CD4-positive, CD25-positive, alpha-beta regulatory T cell (primary cell): ENCODE data around the gene AHRR. TPM values are rescaled to one million over a fixed set of nuclear protein-coding genes. Genes with fewer than 3 reads are reported as not detected.

Experiments
- ATAC-seq, 2 donors: fragments of 150-1000 bp; cut with Tn5 transposase; one replicate each; pipeline ENCODE4 v1.10.0; 2021; ENCODE audit warnings: low read depth in 2 of 2, moderate number of reproducible peaks in 2 of 2, moderate library complexity in 1 of 2
- DNase-seq, 3 donors: peaks; one replicate each; pipeline versions ENCODE4 v3.0.0 to v3.0.0-alpha.2; 2012 to 2022; ENCODE audit warnings: mixed read lengths in 1 of 3
- H3K27ac ChIP-seq: one replicate; pipeline ENCODE4 v1.7.0; 2013; ENCODE audit warnings: mild to moderate bottlenecking, low read length; ENCODE audit not compliant: insufficient read depth, poor library complexity, severe bottlenecking
- H3K27me3 ChIP-seq: one replicate; pipeline ENCODE4 v1.7.0; 2013; ENCODE audit warnings: low read length; ENCODE audit not compliant: control insufficient read depth, insufficient read depth
- H3K36me3 ChIP-seq: one replicate; pipeline ENCODE4 v1.7.0; 2013; ENCODE audit warnings: mild to moderate bottlenecking, low read length, moderate library complexity; ENCODE audit not compliant: control insufficient read depth, insufficient read depth
- H3K4me1 ChIP-seq: 2 replicates; pipeline ENCODE4 v1.7.0; 2013; ENCODE audit warnings: mild to moderate bottlenecking, low read length; ENCODE audit not compliant: insufficient read depth, control insufficient read depth, poor library complexity, severe bottlenecking
- H3K4me3 ChIP-seq: one replicate; pipeline ENCODE4 v1.7.0; 2013; ENCODE audit warnings: low read depth, mild to moderate bottlenecking, low read length, moderate library complexity
- H3K9me3 ChIP-seq, 2 experiments: 1 replicate in 1 of 2; 2 replicates in 1 of 2; pipeline ENCODE4 v1.7.0; 2013; ENCODE audit warnings: low read length in 2 of 2, mild to moderate bottlenecking in 1 of 2, moderate library complexity in 1 of 2; ENCODE audit not compliant: control insufficient read depth in 2 of 2
- H3K27ac Mint-ChIP-seq, 3 donors: one replicate each; pipeline ENCODE4 v1.8.0; 2020 to 2022; ENCODE audit warnings: mild to moderate bottlenecking in 3 of 3, mixed read lengths in 3 of 3, moderate library complexity in 2 of 3
- H3K27me3 Mint-ChIP-seq: one replicate; pipeline ENCODE4 v1.8.0; 2022; ENCODE audit warnings: mild to moderate bottlenecking, mixed read lengths
- H3K36me3 Mint-ChIP-seq: one replicate; pipeline ENCODE4 v1.8.0; 2020; ENCODE audit warnings: mixed read lengths
- H3K4me1 Mint-ChIP-seq, 4 donors: one replicate each; pipeline ENCODE4 v1.8.0; 2020 to 2022; ENCODE audit warnings: mixed read lengths in 4 of 4, mild to moderate bottlenecking in 1 of 4
- H3K4me3 Mint-ChIP-seq, 4 donors: one replicate each; pipeline ENCODE4 v1.8.0; 2020 to 2022; ENCODE audit warnings: mild to moderate bottlenecking in 4 of 4, mixed read lengths in 4 of 4, moderate library complexity in 3 of 4
- H3K9me3 Mint-ChIP-seq, 7 donors: one replicate each; pipeline ENCODE4 v1.8.0; 2020 to 2022; ENCODE audit warnings: mixed read lengths in 7 of 7, mild to moderate bottlenecking in 3 of 7, moderate library complexity in 2 of 7
- polyA plus RNA-seq, 4 donors: library from polyadenylated mRNA; unstranded; fragments of 300-500 nt; fragmentation: Illumina TruSeq; gene quantifications; one replicate each; pipeline ENCODE4 v1.2.3, GENCODE V29; 2021
- total RNA-seq: library from RNA; stranded (reverse); gene quantifications from one replicate; pipeline ENCODE4 v1.2.3, GENCODE V29; 2022

Gene AHRR
- total and polyA plus RNA-seq, 5 donors from 2014 or later = 0.20 to 4.5 (median 0.72) TPM

GRCh38 chr5:322942-323879, 1.7 kb downstream of the AHRR start:
- H3K36me3 ChIP-seq = no peaks in the 10 kb centered on the region
- Mint-ChIP-seq H3K4me3 (peak overlapping the region; percentile 44 to 91 (median 70)), H3K27ac (peak overlapping the region in 1 of 3 donors; percentile 71), H3K36me3 (no peaks in the 10 kb centered on the region), H3K27me3 (peaks cover 39% of the 10 kb centered on the region), H3K4me1 (peaks cover 0 to 11% (median 0%) of the 10 kb centered on the region in 4 donors), H3K9me3 (peaks cover 0 to 4% (median 0%) of the 10 kb centered on the region in 7 donors)
- no peaks in the 10 kb centered on the region for H3K9me3 ChIP-seq
- peaks cover 21% of the 10 kb centered on the region for H3K4me1 ChIP-seq
- H3K27ac ChIP-seq = peak overlapping the region; percentile 47
- H3K4me3 ChIP-seq = no peak overlapping the region
- ATAC-seq (no peak), DNase-seq (peak in 1 of 3 donors; percentile 28)
- no peaks in the 10 kb centered on the region for H3K27me3 ChIP-seq

DNA sequence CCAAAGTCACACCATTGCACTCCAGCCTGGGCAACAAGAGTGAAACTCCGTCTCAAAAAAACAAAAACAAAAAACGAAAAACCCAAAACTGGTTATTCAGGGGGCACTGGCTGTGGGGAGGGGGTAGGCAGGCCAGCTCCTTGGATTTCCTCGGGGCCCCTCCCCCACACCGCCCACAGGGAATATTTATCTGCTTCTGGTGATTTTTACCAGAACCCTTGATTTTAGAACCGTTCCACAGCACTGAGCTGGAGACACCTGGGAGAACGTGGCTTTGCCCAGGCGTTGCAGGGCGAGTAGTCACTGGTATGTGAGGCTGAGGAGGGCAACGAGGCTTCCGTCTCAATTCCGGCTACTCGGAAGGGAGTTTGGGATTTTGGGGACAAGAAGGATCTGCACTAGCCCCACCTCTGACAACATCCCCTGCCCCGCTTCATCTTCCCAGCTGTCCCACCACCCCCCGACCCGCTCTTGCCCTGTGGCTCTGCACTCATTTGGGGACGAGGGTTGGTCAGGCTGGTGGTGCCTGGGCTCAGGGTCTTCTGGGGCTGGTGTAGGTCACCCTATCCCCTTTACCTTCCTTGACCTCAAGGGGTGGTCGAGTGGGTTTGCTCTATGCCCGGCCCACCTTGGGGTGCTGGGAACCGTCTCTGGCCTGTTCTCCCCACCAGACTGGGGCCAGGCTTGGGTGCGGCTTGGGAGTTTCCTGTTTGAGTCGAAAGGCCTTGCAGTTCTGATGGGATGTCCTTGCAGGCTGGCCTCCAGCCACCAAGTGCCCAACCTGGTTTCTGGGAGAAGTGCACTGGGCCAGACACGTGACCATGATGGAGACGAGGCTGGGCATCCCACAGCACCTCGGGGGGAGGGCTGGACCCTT, 3.5 kb downstream of the AHRR start:
- H3K36me3 Mint-ChIP-seq = no peaks in the 10 kb centered on the region
- no peak overlapping the region for H3K4me3 Mint-ChIP-seq
- peaks cover 0 to 4% (median 0%) of the 10 kb centered on the region in 7 donors for H3K9me3 Mint-ChIP-seq
- no peaks in the 10 kb centered on the region for H3K36me3 ChIP-seq
- no peak overlapping the region for H3K27ac ChIP-seq
- H3K27me3 Mint-ChIP-seq = peaks cover 32% of the 10 kb centered on the region
- DNase-seq (no peak), ATAC-seq (no peak)
- peaks cover 0 to 11% (median 0%) of the 10 kb centered on the region in 4 donors for H3K4me1 Mint-ChIP-seq
- no peaks in the 10 kb centered on the region for H3K9me3 ChIP-seq
- H3K27me3 ChIP-seq = no peaks in the 10 kb centered on the region
- H3K4me3 ChIP-seq = no peak overlapping the region
- H3K27ac Mint-ChIP-seq = no peak overlapping the region
- H3K4me1 ChIP-seq = peaks cover 21% of the 10 kb centered on the region

DNA sequence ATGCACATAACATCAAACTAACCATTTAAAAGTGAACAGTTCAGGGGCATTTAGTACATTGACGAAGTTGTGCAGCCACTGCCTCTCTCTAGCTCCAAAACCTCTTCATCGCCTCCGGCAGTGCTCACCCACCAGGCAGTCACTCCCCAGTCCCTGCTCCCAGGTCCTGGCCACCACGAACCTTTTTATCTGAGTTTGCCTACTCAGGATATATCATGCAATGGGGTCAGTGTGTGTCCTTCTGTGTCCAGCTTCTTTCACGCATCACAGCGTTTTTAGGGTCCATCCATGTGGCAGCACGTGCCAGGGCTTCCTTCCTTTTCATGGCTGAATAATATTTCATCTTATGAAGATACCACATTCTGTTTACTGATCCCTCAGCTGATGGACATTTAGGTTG, 4.6 kb downstream of the AHRR start:
- peaks cover 22% of the 10 kb centered on the region for H3K27me3 Mint-ChIP-seq
- H3K4me1 Mint-ChIP-seq = peaks cover 0 to 7% (median 0%) of the 10 kb centered on the region in 4 donors
- no peaks in the 10 kb centered on the region for H3K27me3 ChIP-seq
- H3K9me3 ChIP-seq = no peaks in the 10 kb centered on the region
- H3K27ac ChIP-seq = no peak overlapping the region
- no peak for ATAC-seq
- H3K36me3 Mint-ChIP-seq = no peaks in the 10 kb centered on the region
- no peak overlapping the region for H3K4me3 ChIP-seq
- H3K9me3 Mint-ChIP-seq = peaks cover 0 to 4% (median 0%) of the 10 kb centered on the region in 7 donors
- H3K4me1 ChIP-seq = peaks cover 16% of the 10 kb centered on the region
- no peak for DNase-seq
- peak overlapping the region in 1 of 4 donors; percentile 75 for H3K4me3 Mint-ChIP-seq
- H3K27ac Mint-ChIP-seq = no peak overlapping the region
- H3K36me3 ChIP-seq = no peaks in the 10 kb centered on the region

DNA sequence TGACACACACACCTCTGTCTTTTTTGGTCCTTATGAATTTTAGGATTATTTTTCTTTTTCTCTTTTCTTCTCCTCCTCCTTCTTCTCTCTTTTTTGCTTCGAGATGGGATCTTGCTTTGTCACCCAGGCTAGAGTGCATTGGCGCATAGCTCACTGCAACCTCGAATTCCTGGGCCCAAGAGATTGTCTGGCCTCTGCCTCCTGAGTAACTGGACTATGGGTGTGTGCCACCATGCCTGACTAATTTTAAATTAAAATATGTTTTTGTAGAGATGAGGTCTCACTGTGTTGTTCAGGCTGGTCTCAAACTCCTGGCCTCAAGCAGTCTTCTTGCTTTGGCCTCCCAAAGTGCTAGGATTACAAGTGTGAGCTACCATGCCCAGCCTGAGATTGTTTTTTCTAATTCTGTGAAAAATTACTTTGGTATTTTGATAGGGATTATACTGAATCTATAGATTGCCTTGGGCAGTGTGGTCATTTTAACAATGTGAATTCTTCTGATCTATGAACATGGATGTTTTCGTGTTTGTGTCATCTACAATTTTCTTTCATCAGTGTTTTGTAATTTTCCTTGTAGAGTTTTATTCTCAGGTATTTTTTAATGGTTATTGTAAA, 7.7 kb downstream of the AHRR start:
- DNase-seq = no peak
- no peak overlapping the region for H3K4me3 ChIP-seq
- peaks cover 0 to 4% (median 0%) of the 10 kb centered on the region in 7 donors for H3K9me3 Mint-ChIP-seq
- H3K27ac Mint-ChIP-seq = no peak overlapping the region
- H3K4me3 Mint-ChIP-seq = no peak overlapping the region
- H3K4me1 ChIP-seq = peaks cover 11% of the 10 kb centered on the region
- H3K4me1 Mint-ChIP-seq = peaks cover 6 to 20% (median 17%) of the 10 kb centered on the region in 4 donors
- no peaks in the 10 kb centered on the region for H3K36me3 Mint-ChIP-seq
- H3K9me3 ChIP-seq = no peaks in the 10 kb centered on the region
- H3K27ac ChIP-seq = no peak overlapping the region
- H3K36me3 ChIP-seq = no peaks in the 10 kb centered on the region
- H3K27me3 ChIP-seq = no peaks in the 10 kb centered on the region
- H3K27me3 Mint-ChIP-seq = peaks cover 17% of the 10 kb centered on the region
- no peak for ATAC-seq

GRCh38 chr5:329768-330167, 8.3 kb downstream of the AHRR start:
- no peaks in the 10 kb centered on the region for H3K9me3 ChIP-seq
- peaks cover 13% of the 10 kb centered on the region for H3K4me1 ChIP-seq
- no peak overlapping the region for H3K4me3 ChIP-seq
- Mint-ChIP-seq H3K36me3 (no peaks in the 10 kb centered on the region), H3K9me3 (peaks cover 0 to 4% (median 0%) of the 10 kb centered on the region in 7 donors), H3K4me1 (peaks cover 6 to 25% (median 22%) of the 10 kb centered on the region in 4 donors), H3K27ac (no peak overlapping the region), H3K27me3 (peaks cover 17% of the 10 kb centered on the region), H3K4me3 (no peak overlapping the region)
- H3K36me3 ChIP-seq = no peaks in the 10 kb centered on the region
- no peaks in the 10 kb centered on the region for H3K27me3 ChIP-seq
- no peak overlapping the region for H3K27ac ChIP-seq
- DNase-seq (no peak), ATAC-seq (no peak)

DNA sequence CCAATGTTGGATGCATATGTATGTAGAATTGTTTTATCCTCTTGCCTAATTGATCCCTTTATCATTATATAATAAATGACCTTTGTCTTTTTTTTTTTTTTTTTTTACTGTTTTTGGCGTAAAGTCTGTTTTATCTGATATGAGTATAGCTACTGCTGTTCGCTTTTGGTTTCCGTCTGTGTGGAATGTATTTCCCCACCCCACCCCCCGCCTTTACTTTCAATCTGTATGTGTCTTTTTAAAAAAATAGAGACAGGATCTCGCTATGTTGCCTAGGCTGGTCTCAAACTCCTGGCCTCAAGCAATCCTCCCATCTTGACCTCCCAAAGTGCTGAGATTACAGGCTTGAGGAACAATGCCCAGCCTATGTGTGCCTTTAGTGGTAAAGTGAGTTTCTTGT, 11.3 kb downstream of the AHRR start:
- Mint-ChIP-seq H3K9me3 (peaks cover 0 to 1% (median 0%) of the 10 kb centered on the region in 7 donors), H3K27me3 (peaks cover 5% of the 10 kb centered on the region), H3K4me1 (peaks cover 6 to 30% (median 28%) of the 10 kb centered on the region in 4 donors), H3K27ac (peak overlapping the region in 1 of 3 donors; percentile 0), H3K36me3 (no peaks in the 10 kb centered on the region), H3K4me3 (peak overlapping the region; percentile 39 to 55 (median 50))
- DNase-seq = peak in 1 of 3 donors; percentile 89
- no peaks in the 10 kb centered on the region for H3K9me3 ChIP-seq
- H3K36me3 ChIP-seq = no peaks in the 10 kb centered on the region
- no peaks in the 10 kb centered on the region for H3K27me3 ChIP-seq
- H3K4me1 ChIP-seq = peaks cover 20% of the 10 kb centered on the region
- H3K4me3 ChIP-seq = peak overlapping the region; percentile 33
- no peak for ATAC-seq
- peak overlapping the region; percentile 37 for H3K27ac ChIP-seq

- H3K27me3 Mint-ChIP-seq = peaks cover 5% of the 10 kb centered on the region
- Histone ChIP-seq H3K27ac (no peak overlapping the region), H3K4me3 (peak overlapping the region; percentile 60), H3K36me3 (no peaks in the 10 kb centered on the region), H3K4me1 (peaks cover 20% of the 10 kb centered on the region), H3K27me3 (no peaks in the 10 kb centered on the region), H3K9me3 (no peaks in the 10 kb centered on the region)
- ATAC-seq (no peak), DNase-seq (peak in 1 of 3 donors; percentile 56)
- peak overlapping the region in 3 of 4 donors; percentile 2 to 72 (median 55) for H3K4me3 Mint-ChIP-seq
- peak overlapping the region; percentile 0 to 64 (median 38) for H3K27ac Mint-ChIP-seq
- H3K9me3 Mint-ChIP-seq = no peaks in the 10 kb centered on the region
- H3K4me1 Mint-ChIP-seq = peaks cover 6 to 30% (median 28%) of the 10 kb centered on the region in 4 donors
- no peaks in the 10 kb centered on the region for H3K36me3 Mint-ChIP-seq
These were observed 12.4 kb downstream of the AHRR start for GRCh38 chr5:333945-334344.
